Stimulated activated CD8-positive, alpha-beta memory T cell treated with anti-CD3 and anti-CD28 coated beads, Interleukin-2, amount 100 ng/mL, for 1 hour (primary cell): ENCODE data around the gene SPATS2L.

Source experiments
- DNase-seq, 2 donors: peaks; one replicate each; pipeline ENCODE4 v3.0.0-alpha.2; 2020; ENCODE audit warnings: low read depth in 2 of 2

The SPATS2L gene

GRCh38 chr2:200296118-200296517 is 10.4 kb upstream of the SPATS2L start:
- DNase-seq = no peak

GRCh38 chr2:200297100-200297499 is 9.4 kb upstream of the SPATS2L start:
- no peak for DNase-seq

GRCh38 chr2:200297989-200298388 is 8.5 kb upstream of the SPATS2L start:
- DNase-seq = no peak

GRCh38 chr2:200298816-200299215 is 7.7 kb upstream of the SPATS2L start:
- no peak for DNase-seq

GRCh38 chr2:200300065-200300464 is 6.4 kb upstream of the SPATS2L start:
- no peak for DNase-seq

- DNase-seq = no peak
Measured at GRCh38 chr2:200300638-200301314, 5.7 kb upstream of the SPATS2L start.

- no peak for DNase-seq
Measured at GRCh38 chr2:200301953-200302858, 4.3 kb upstream of the SPATS2L start.

GRCh38 chr2:200302940-200303727 is 3.4 kb upstream of the SPATS2L start:
- no peak for DNase-seq

GRCh38 chr2:200305797-200306195 is 697 bp upstream of the SPATS2L start:
- no peak for DNase-seq

GRCh38 chr2:200306931-200307723 is 634 bp downstream of the SPATS2L start:
- DNase-seq = no peak

GRCh38 chr2:200307724-200308545 is 1.4 kb downstream of the SPATS2L start:
- DNase-seq = no peak

GRCh38 chr2:200308546-200309295 is 2.2 kb downstream of the SPATS2L start:
- no peak for DNase-seq

- no peak for DNase-seq
Measured at GRCh38 chr2:200309296-200310049, 3.0 kb downstream of the SPATS2L start.

- DNase-seq = no peak
Measured at GRCh38 chr2:200310545-200310971, 4.1 kb downstream of the SPATS2L start.

- DNase-seq = no peak
Measured at GRCh38 chr2:200311139-200311538, 4.6 kb downstream of the SPATS2L start.

GRCh38 chr2:200314976-200315567 is 8.6 kb downstream of the SPATS2L start:
- no peak for DNase-seq

- no peak for DNase-seq
Measured at GRCh38 chr2:200317975-200318374, 11.5 kb downstream of the SPATS2L start.

GRCh38 chr2:200318940-200319435 is 12.5 kb downstream of the SPATS2L start:
- DNase-seq = no peak
